Urinary bladder (tissue), 4 donors: ENCODE results near the gene ACTG1. TPM values are rescaled to one million over a fixed set of nuclear protein-coding genes. Genes with fewer than 3 reads are reported as not detected.

Experiments
- DNase-seq: peaks from one replicate; pipeline ENCODE4 v3.0.0-alpha.2; 2015; ENCODE audit errors: extremely low spot score
- H3K27ac ChIP-seq: one replicate; pipeline ENCODE4 v1.5.1; 2013; ENCODE audit warnings: low read depth, mild to moderate bottlenecking, moderate library complexity
- H3K36me3 ChIP-seq: one replicate; pipeline ENCODE4 v1.6.1; 2013; ENCODE audit warnings: mild to moderate bottlenecking, moderate library complexity; ENCODE audit not compliant: insufficient read depth
- H3K4me1 ChIP-seq: one replicate; pipeline ENCODE4 v1.6.1; 2013; ENCODE audit warnings: mild to moderate bottlenecking, moderate library complexity; ENCODE audit not compliant: insufficient read depth
- H3K4me3 ChIP-seq: one replicate; pipeline ENCODE4 v1.5.1; 2013; ENCODE audit warnings: low read depth, low read length
- WGBS: extraction: QIAGEN DNeasy Blood & Tissue Kit; methylation state at CpG from one replicate; pipeline ENCODE4 v1.1.7; 2013; 5-methylcytosine and 5-hydroxymethylcytosine counted together
- polyA plus RNA-seq: library from polyadenylated mRNA; stranded (reverse); fragments of 200-250 nt; gene quantifications from one replicate; pipeline ENCODE4 v1.2.3, GENCODE V29; 2013
- total RNA-seq: library from RNA; depleted of rRNA; stranded (reverse); fragments of >200 nt; gene quantifications from one replicate; pipeline ENCODE4 v1.2.3, GENCODE V29; 2014
- donor health status: healthy with polysubstance abuse.
- donor health status: healthy.

Gene ACTG1
- total and polyA plus RNA-seq, 2 donors, result 2,267 to 2,840 TPM

- 66% methylated on average over 7 of the region's 7 CpGs for WGBS
- no peaks in the 10 kb centered on the region for H3K4me1 ChIP-seq
- no peak overlapping the region for H3K27ac ChIP-seq
- H3K4me3 ChIP-seq, result no peak overlapping the region
- DNase-seq, result no peak
- no peaks in the 10 kb centered on the region for H3K36me3 ChIP-seq
Measured at GRCh38 chr17:81477173-81477572, 35.4 kb downstream of the ACTG1 start.

GRCh38 chr17:81476635-81477034, 36.0 kb downstream of the ACTG1 start:
- DNase-seq, result no peak
- H3K4me3 ChIP-seq, result no peak overlapping the region
- no peak overlapping the region for H3K27ac ChIP-seq
- H3K36me3 ChIP-seq, result no peaks in the 10 kb centered on the region
- H3K4me1 ChIP-seq, result no peaks in the 10 kb centered on the region
- WGBS, result 92% methylated on average over 6 of the region's 6 CpGs

DNA sequence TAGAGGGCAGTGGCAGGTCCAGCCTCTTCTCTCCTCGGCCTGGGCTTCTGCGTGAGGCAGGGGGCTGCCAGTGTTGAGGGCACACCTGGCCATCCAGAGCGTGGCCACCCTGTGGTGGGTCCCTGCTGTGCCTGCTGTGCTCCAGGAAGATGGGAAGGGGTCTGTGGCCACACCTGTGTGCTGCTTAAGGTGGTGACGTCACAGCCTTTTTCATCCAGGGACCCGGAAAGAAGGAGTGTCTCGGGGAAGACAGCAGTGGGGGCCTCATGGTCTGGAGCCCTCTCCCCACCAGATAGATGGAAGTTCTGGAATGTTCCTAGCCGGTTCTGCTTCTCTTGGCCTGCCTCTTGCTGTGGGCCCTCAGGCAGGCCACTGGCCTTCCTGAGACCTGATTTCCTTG, 36.5 kb downstream of the ACTG1 start:
- H3K27ac ChIP-seq, result no peak overlapping the region
- 91% methylated on average over 7 of the region's 7 CpGs for WGBS
- no peak overlapping the region for H3K4me3 ChIP-seq
- no peaks in the 10 kb centered on the region for H3K4me1 ChIP-seq
- DNase-seq, result no peak
- no peaks in the 10 kb centered on the region for H3K36me3 ChIP-seq

DNA sequence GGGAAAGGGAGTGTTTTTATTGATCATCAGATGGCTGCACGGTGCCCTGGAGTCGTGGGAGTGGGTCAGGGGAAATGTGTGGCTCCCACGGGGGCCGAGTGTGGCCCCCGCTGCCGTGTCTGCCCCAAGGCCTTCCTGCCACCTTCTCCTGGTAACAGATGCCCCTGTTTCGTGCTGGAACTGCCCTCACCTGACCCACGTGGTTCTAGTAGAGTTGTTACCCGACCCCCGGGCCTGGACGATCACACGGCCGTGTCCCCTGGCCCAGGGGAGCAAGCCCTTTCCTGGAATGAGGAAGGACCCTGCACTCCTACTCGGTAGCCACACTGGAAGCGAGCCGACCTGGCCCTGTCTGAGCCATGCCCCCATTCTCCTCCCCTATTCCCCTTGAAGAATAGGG, 37.6 kb downstream of the ACTG1 start:
- Histone ChIP-seq H3K4me3 (no peak overlapping the region), H3K27ac (no peak overlapping the region), H3K36me3 (no peaks in the 10 kb centered on the region), H3K4me1 (no peaks in the 10 kb centered on the region)
- WGBS, result 76% methylated on average over 16 of the region's 16 CpGs
- no peak for DNase-seq

- no peaks in the 10 kb centered on the region for H3K36me3 ChIP-seq
- H3K27ac ChIP-seq, result no peak overlapping the region
- no peaks in the 10 kb centered on the region for H3K4me1 ChIP-seq
- H3K4me3 ChIP-seq, result no peak overlapping the region
- DNase-seq, result no peak
- 81% methylated on average over 8 of the region's 8 CpGs for WGBS
Measured at GRCh38 chr17:81473019-81473418, 39.6 kb downstream of the ACTG1 start.

DNA sequence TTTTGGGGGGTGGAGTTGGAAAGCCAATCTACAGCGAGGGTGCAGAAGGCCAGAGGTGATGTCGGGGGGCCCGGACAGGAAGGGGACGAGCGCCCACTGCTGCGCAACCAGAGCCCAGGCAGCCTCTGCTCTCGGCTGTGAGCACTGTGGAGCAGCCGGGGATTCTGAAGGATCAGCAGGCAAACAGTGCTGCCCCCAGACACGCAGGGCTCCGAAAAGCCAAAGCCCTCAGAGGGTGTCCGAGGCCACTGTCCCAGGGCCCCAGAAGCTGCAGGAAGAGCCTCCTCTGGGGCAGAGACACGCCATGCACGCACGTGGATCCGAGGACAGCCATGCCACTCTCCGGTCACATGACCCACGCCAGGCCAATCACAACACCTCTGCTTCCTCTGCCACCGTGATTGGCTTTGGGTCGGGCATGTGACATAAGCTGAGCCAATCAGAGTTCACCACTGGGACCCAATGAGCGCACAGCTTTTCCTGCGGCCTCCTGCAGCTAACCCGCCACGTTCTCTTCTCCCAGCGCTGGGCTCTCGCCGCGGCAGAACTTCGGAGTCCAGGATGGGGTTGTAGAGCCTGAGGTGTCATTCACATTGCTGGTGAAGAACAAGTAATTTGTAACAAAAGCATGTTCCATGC, 40.7 kb downstream of the ACTG1 start:
- WGBS, result 41% methylated on average over 28 of the region's 28 CpGs
- H3K27ac ChIP-seq, result no peak overlapping the region
- peak; percentile 76 for DNase-seq
- H3K4me3 ChIP-seq, result no peak overlapping the region
- no peaks in the 10 kb centered on the region for H3K36me3 ChIP-seq
- no peaks in the 10 kb centered on the region for H3K4me1 ChIP-seq

DNA sequence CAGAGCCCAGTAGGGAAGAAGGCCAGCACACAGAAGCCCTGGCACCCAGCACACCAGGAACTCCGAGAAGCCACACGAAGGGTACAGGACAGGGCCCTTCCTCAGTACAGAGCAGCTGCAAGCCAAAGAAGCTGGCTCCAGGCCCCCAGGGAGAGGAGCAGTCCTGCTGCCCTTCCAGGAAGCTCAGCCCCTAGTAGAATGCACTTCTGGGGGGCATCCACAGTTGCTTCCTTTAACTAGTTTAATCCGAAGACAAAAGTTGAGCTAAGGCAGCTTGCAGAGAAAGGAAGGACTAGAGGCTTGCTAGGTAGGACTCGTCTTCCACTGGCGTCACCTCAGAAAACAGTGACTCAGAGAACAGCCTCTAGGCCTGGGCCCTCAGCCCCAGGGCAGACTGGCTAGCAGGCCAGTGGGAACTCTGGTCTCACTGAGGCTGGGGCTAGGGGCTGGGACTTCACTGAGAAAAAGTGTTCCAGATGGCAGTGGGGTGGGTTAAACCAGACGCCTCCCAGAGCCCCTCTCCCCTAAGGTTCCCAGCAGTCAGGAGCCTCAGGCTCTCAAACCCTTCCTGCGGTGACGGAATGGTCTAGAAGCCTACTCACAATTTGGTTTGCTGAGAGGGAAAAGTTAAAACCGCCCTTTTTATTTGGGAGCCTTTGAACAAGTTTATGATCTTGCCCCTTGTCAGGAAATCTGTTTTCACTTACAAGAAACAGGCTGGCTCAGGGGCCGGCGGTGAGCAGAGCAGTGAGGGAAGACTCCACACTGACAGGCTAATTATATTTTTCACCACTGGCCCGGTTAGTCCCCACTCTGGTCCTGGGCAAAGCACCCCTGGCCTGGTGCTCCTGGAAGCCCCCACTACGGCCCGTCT, 41.4 kb downstream of the ACTG1 start:
- no peak overlapping the region for H3K27ac ChIP-seq
- H3K4me3 ChIP-seq, result no peak overlapping the region
- 63% methylated on average over 14 of the region's 14 CpGs for WGBS
- no peak for DNase-seq
- no peaks in the 10 kb centered on the region for H3K4me1 ChIP-seq
- no peaks in the 10 kb centered on the region for H3K36me3 ChIP-seq

DNA sequence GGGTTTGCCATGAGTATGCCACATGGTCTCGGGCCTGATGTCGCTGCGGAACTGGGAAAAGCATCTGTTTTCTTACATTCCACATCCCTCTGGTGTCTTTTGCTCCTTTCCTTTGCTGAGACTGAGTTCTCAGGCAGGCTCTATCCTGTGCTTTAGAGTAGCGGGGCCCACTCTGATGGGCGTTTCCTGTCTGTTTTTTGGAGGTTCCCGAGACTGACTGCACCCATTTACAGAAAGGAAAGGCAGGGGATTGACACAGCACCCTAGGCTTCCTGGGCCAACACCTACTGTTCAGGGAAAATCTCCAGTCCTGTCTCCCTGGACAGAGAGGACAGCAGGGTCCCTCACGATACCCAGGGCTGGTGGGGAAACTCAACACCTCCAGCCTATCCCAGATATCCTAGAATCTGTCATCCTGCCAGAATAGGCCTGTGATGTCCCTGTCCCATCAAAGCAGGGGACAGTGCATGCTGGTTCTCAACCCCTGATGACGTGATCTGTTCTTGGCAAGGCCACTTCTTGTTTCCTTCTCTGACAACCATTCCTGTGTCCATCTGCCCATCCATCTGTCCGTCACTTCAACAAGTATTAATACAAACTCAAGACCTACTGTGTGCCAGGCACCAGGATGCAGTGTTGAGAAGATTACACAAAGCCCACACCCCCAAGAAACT, 42.2 kb downstream of the ACTG1 start:
- DNase-seq, result no peak
- no peaks in the 10 kb centered on the region for H3K4me1 ChIP-seq
- H3K27ac ChIP-seq, result no peak overlapping the region
- no peak overlapping the region for H3K4me3 ChIP-seq
- WGBS, result 85% methylated on average over 9 of the region's 9 CpGs
- H3K36me3 ChIP-seq, result no peaks in the 10 kb centered on the region

DNA sequence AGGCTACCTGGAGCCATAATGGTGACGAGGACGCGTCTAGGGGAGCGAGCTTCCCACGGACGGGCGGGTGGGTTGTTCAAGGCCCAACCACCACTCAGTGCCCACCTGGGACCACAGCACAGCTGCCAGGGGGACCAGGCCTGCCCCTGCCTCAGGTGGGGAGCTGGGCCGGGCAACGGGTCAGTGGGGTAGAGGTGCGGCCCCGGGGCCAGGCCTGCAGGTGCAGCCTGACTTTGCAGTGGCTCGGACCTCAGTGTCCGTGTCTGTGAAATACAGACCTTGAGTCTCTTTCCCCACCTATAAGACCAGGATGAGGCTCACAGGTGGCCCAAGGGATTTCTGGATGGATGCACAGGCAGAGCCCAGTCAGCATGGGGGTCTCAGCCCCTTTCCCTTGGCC, 43.3 kb downstream of the ACTG1 start:
- WGBS, result 85% methylated on average over 13 of the region's 13 CpGs
- no peak for DNase-seq
- no peak overlapping the region for H3K27ac ChIP-seq

GRCh38 chr17:81468770-81469121, 43.9 kb downstream of the ACTG1 start:
- Histone ChIP-seq H3K4me1 (no peaks in the 10 kb centered on the region), H3K36me3 (no peaks in the 10 kb centered on the region), H3K4me3 (no peak overlapping the region), H3K27ac (no peak overlapping the region)
- DNase-seq, result no peak
- 73% methylated on average over 18 of the region's 18 CpGs for WGBS

More for the DNA sequence above, 43.3 kb downstream of the ACTG1 start:
- no peaks in the 10 kb centered on the region for H3K4me1 ChIP-seq
- no peaks in the 10 kb centered on the region for H3K36me3 ChIP-seq
- H3K4me3 ChIP-seq, result no peak overlapping the region

GRCh38 chr17:81468111-81468769, 44.4 kb downstream of the ACTG1 start:
- H3K4me1 ChIP-seq, result no peaks in the 10 kb centered on the region
- DNase-seq, result no peak
- no peaks in the 10 kb centered on the region for H3K36me3 ChIP-seq
- WGBS, result 83% methylated on average over 18 of the region's 18 CpGs
- no peak overlapping the region for H3K4me3 ChIP-seq
- H3K27ac ChIP-seq, result no peak overlapping the region

DNA sequence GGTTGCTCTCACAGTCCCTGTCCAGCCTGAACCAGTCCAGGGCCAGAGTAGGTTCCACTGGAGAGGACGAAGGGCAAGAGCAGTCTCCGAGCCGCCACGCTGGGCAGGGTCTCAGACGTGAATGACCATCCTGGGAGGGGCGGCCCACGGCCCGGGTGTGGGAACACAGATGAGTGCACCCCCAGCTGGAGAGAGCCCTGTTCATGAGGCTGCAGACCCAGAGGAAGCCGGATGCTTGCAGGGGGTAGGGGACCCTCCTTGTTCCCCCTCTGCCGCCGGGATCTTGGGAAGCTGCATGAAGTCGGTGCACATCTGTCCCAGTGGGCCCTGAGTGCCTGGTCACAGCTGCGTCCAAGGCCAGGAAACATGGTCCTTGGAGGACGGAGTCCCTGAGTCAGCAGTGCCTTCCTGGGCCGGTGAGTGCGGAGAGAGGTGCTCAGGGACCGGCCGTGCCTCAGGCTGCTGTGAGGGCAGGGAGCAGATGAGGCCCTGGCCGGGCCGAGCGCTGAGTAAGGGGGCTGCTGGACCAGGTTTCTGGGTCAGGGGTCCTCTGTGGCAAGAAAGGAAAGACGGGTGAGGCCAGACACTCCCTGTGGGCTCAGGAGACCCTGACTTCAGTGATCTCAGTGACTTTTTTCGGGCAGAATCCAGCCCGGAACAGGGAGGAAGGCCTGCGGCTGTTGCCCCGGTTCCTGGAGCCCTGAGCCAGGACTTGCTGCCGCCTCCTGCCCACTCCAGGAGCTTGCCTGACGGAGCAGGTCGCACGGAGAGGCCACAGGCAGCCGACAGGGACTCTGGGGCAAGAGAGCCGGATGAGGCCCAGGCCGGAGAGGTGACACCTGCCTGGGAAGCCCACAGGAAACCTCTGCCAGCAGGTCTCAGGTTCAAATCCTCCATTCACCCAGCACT, 45.8 kb downstream of the ACTG1 start:
- H3K27ac ChIP-seq, result no peak overlapping the region
- no peaks in the 10 kb centered on the region for H3K4me1 ChIP-seq
- DNase-seq, result no peak
- no peaks in the 10 kb centered on the region for H3K36me3 ChIP-seq
- H3K4me3 ChIP-seq, result no peak overlapping the region
- WGBS, result 90% methylated on average over 33 of the region's 33 CpGs

DNA sequence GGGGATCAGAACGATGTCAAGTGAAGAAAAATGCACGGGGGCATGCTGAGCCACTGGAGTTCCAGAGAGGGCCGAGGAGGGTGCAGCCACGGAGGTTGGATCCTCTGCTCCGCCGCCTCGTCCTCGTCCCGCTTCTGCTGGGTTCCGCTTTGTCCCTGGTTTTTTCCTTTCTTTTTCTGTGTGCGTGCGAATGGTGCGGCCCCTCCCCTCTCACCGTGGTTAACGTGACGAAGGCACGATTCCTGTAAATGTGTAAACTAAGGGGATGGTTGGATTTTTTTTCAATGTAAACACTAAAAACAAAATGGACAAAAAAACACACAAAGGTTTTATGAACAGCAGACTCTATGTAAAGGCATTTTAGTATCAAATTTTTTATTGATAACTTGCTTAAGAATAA, 46.7 kb downstream of the ACTG1 start:
- H3K36me3 ChIP-seq, result no peaks in the 10 kb centered on the region
- no peak overlapping the region for H3K4me3 ChIP-seq
- H3K27ac ChIP-seq, result no peak overlapping the region
- DNase-seq, result no peak
- WGBS, result 84% methylated on average over 17 of the region's 17 CpGs
- H3K4me1 ChIP-seq, result no peaks in the 10 kb centered on the region
